Transverse colon (tissue), 4 donors: ENCODE data around the gene PTGIS. TPM values are rescaled to one million over a fixed set of nuclear protein-coding genes. Genes with fewer than 3 reads are reported as not detected.

Source experiments
- DNase-seq: peaks from one replicate; pipeline ENCODE4 v3.0.0-alpha.2; 2019
- H3K27ac ChIP-seq, 4 donors: fragments of 200-600 bp; sonication (generic); 2 replicates each; pipeline ENCODE4 v1.5.1; 2016 to 2018; ENCODE audit warnings: inconsistent platforms in 4 of 4
- H3K27me3 ChIP-seq: fragments of 200-600 bp; sonication (generic); 2 replicates; pipeline ENCODE4 v1.5.1; 2017; ENCODE audit warnings: inconsistent platforms
- H3K36me3 ChIP-seq, 4 donors: fragments of 200-600 bp; sonication (generic); 2 replicates each; pipeline ENCODE4 v1.5.1; 2017 to 2019; ENCODE audit warnings: inconsistent platforms in 4 of 4
- H3K4me1 ChIP-seq, 4 donors: fragments of 200-600 bp; sonication (generic); 2 replicates each; pipeline ENCODE4 v1.5.1; 2017 to 2020; ENCODE audit warnings: inconsistent platforms in 4 of 4
- H3K4me3 ChIP-seq, 4 donors: fragments of 200-600 bp; sonication (generic); 1 replicate in 1 of 4; 2 replicates in 3 of 4; pipeline versions ENCODE4 v1.5.1 to v1.6.1; 2017 to 2019; ENCODE audit warnings: inconsistent platforms in 4 of 4
- H3K9me3 ChIP-seq, 2 donors: fragments of 200-600 bp; sonication (generic); 2 replicates each; pipeline ENCODE4 v1.5.1; 2017 to 2019; ENCODE audit warnings: inconsistent platforms in 2 of 2
- CTCF ChIP-seq, 5 experiments: fragments of 200-600 bp in 3 of 5; fragments of 450-650 bp in 2 of 5; sonication (generic) in 3 of 5; IDR thresholded peaks; 1 replicate in 2 of 5; 2 replicates in 3 of 5; pipeline ENCODE4 v1.5.1; 2016 to 2017; ENCODE audit warnings: antibody characterized with exemption in 5 of 5, inconsistent platforms in 3 of 5, mild to moderate bottlenecking in 2 of 5, moderate library complexity in 1 of 5
- EP300 ChIP-seq: sonication (generic); formaldehyde crosslinking; IDR thresholded peaks from one replicate; pipeline ENCODE4 v1.6.1; 2017; ENCODE audit warnings: antibody characterized with exemption, low read depth
- POLR2A ChIP-seq: fragments of 450-650 bp; IDR thresholded peaks from one replicate; pipeline ENCODE4 v1.6.1; 2016; ENCODE audit warnings: antibody characterized with exemption, mild to moderate bottlenecking, moderate library complexity
- POLR2AphosphoS5 ChIP-seq, 3 donors: sonication (generic); formaldehyde crosslinking; IDR thresholded peaks; one replicate each; pipeline ENCODE4 v1.6.1; 2016; ENCODE audit warnings: antibody characterized with exemption in 3 of 3
- WGBS, 2 donors: methylation state at CpG; one replicate each; pipeline ENCODE4 v1.1.5; 2018; ENCODE audit warnings: low coverage in 1 of 2; 5-methylcytosine and 5-hydroxymethylcytosine counted together
- in situ Hi-C, 4 donors: fragments of 200-750 bp; cut with MboI; loops; one replicate each; pipeline versions ENCODE4 v1.15.0 to v1.15.1; 2017; ENCODE audit warnings: low sequenced_read_pairs in 3 of 4, low pct_ligation_motif_present in 1 of 4, low pct_unique_long_range_greater_than_20kb in 1 of 4
- intact Hi-C: fragments of 100-400 bp; cut with DNase I; formaldehyde crosslinking; loops from one replicate; pipeline ENCODE4 v1.15.1; 2023; ENCODE audit warnings: low total_unique reads
- total RNA-seq, 4 donors: library from RNA; depleted of rRNA; stranded (reverse); fragments of >200 nt; gene quantifications; one replicate each; pipeline ENCODE4 v1.1.0, GENCODE V29; 2016

The PTGIS gene
- total RNA-seq, 4 donors from 2014 or later: 9.4 to 22.3 (median 15.6) TPM

DNA sequence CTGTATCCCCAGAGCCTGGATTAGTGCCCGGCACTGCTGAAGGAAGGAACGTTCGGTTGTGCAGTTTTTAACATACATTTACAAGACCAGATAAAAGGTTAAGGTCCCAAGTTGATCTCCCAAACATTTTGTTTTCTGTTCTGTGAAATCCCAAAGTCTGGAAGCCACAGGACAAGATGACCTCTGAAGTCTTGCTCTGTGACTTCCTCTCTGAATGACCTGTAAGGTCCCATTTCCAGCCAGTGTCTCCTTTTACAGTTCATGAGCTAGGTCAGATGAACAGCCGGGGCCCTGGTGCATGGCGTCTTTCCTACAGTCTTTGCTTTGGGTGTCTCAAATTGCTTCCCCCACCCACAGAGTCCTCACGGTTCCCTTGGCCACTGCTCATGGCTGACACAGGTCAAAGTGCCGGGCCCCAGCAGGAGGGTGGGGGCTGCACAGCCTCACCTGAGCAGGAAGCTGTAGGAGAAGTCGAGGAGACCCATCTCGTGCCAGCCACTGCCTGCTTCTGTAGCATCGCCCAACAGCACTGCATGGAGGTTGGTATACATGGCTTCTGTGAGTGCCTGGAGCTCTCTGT lies 24.0 kb downstream of the PTGIS start:
- Histone ChIP-seq H3K4me3 (no peak overlapping the region), H3K9me3 (no peaks in the 10 kb centered on the region), H3K4me1 (no peaks in the 10 kb centered on the region), H3K36me3 (no peaks in the 10 kb centered on the region), H3K27me3 (no peaks in the 10 kb centered on the region), H3K27ac (no peak overlapping the region)
- intact Hi-C loops (loop anchor here (2.0 to 10.0 kb wide), 2 partner anchors 65 to 301 kb away; no protein-coding TSS in a partner anchor), in situ Hi-C loops (loop anchor here in 3 of 4 donors (10.0 kb wide), 3 partner anchors 61 to 311 kb away; no protein-coding TSS in a partner anchor)
- no peak for TF ChIP-seq EP300
- TF ChIP-seq POLR2AphosphoS5 (IDR thresholded peaks at IDR 0.05): no peak
- TF ChIP-seq POLR2A: no peak
- no peak for TF ChIP-seq CTCF (IDR thresholded peaks at IDR 0.05)
- WGBS, 2 donors: 40 to 71% methylated on average over 2 to 10 of the region's 10 CpGs
- DNase-seq: no peak

GRCh38 chr20:49543071-49543857 lies 24.7 kb downstream of the PTGIS start:
- no peaks in the 10 kb centered on the region for H3K27me3 ChIP-seq
- no peak overlapping the region for H3K27ac ChIP-seq
- intact Hi-C loops: loop anchor here (2.0 to 10.0 kb wide), 2 partner anchors 66 to 302 kb away; no protein-coding TSS in a partner anchor
- no peaks in the 10 kb centered on the region for H3K36me3 ChIP-seq
- DNase-seq: no peak
- TF ChIP-seq EP300 (no peak), CTCF (IDR thresholded peaks at IDR 0.05) (no peak), POLR2A (no peak), POLR2AphosphoS5 (IDR thresholded peaks at IDR 0.05) (no peak)
- no peaks in the 10 kb centered on the region for H3K4me1 ChIP-seq
- no peaks in the 10 kb centered on the region for H3K9me3 ChIP-seq
- 85 to 88% methylated on average over 6 to 13 of the region's 13 CpGs for WGBS, 2 donors
- H3K4me3 ChIP-seq: no peak overlapping the region
- in situ Hi-C loops: loop anchor here in 3 of 4 donors (10.0 kb wide), 3 partner anchors 62 to 312 kb away; no protein-coding TSS in a partner anchor

GRCh38 chr20:49542514-49542991 lies 25.4 kb downstream of the PTGIS start:
- Histone ChIP-seq H3K4me3 (no peak overlapping the region), H3K36me3 (no peaks in the 10 kb centered on the region), H3K9me3 (no peaks in the 10 kb centered on the region), H3K27me3 (no peaks in the 10 kb centered on the region), H3K27ac (peak overlapping the region in 1 of 4 donors; percentile 40), H3K4me1 (no peaks in the 10 kb centered on the region)
- no peak for DNase-seq
- 90 to 91% methylated on average over 3 to 4 of the region's 4 CpGs for WGBS, 2 donors
- intact Hi-C loops (loop anchor here (2.0 to 10.0 kb wide), 2 partner anchors 66 to 302 kb away; no protein-coding TSS in a partner anchor), in situ Hi-C loops (loop anchor here in 3 of 4 donors (10.0 kb wide), 3 partner anchors 62 to 312 kb away; no protein-coding TSS in a partner anchor)
- TF ChIP-seq POLR2A: no peak
- no peak for TF ChIP-seq EP300
- no peak for TF ChIP-seq CTCF (IDR thresholded peaks at IDR 0.05)
- no peak for TF ChIP-seq POLR2AphosphoS5 (IDR thresholded peaks at IDR 0.05)
